Chondrocyte (in vitro differentiated cells): ENCODE measurements around the gene DIABLO. TPM values are rescaled to one million over a fixed set of nuclear protein-coding genes. Genes with fewer than 3 reads are reported as not detected.
A peak's percentile ranks its signal among the peaks of the same experiment; 100 is the strongest.
"Not testable (repeated sequence)": the region's sequence is repeated elsewhere in the genome, so short reads cannot be mapped to it uniquely, and the experiment has no call there.

Experiments
- DNase-seq: peaks from one replicate; pipeline ENCODE4 v3.0.0; 2021; ENCODE audit warnings: mixed read lengths, low spot score
- H3K27ac Mint-ChIP-seq: one replicate; pipeline ENCODE4 v1.8.0; 2021; ENCODE audit warnings: mild to moderate bottlenecking, moderate library complexity, mixed read lengths; ENCODE audit not compliant: unreplicated experiment
- H3K27me3 Mint-ChIP-seq: 2 replicates; pipeline ENCODE4 v1.8.0; 2021; ENCODE audit warnings: low read depth, mixed read lengths
- H3K36me3 Mint-ChIP-seq: 2 replicates; pipeline ENCODE4 v1.8.0; 2021; ENCODE audit warnings: low read depth, mixed read lengths
- H3K4me1 Mint-ChIP-seq: 2 replicates; pipeline ENCODE4 v1.8.0; 2021; ENCODE audit warnings: low read depth, mild to moderate bottlenecking, mixed read lengths
- H3K4me3 Mint-ChIP-seq: one replicate; pipeline ENCODE4 v1.8.0; 2021; ENCODE audit warnings: mild to moderate bottlenecking, moderate library complexity, mixed read lengths; ENCODE audit not compliant: unreplicated experiment
- H3K9me3 Mint-ChIP-seq: 2 replicates; pipeline ENCODE4 v1.8.0; 2021; ENCODE audit warnings: low read depth, mixed read lengths
- total RNA-seq: library from RNA; stranded (reverse); gene quantifications from 3 replicates; pipeline ENCODE4 v1.2.1, GENCODE V29; 2021
- TF ChIP-seq, protein P1 (sequence below): fragments of 200-600 bp; sonication (generic); IDR thresholded peaks from 2 replicates; pipeline ENCODE4 v1.5.0; 2021; ENCODE audit warnings: antibody characterized with exemption, mild to moderate bottlenecking, moderate library complexity

DIABLO gene
- total RNA-seq, 1 donor from 2014 or later, result 47.7 TPM

DNA sequence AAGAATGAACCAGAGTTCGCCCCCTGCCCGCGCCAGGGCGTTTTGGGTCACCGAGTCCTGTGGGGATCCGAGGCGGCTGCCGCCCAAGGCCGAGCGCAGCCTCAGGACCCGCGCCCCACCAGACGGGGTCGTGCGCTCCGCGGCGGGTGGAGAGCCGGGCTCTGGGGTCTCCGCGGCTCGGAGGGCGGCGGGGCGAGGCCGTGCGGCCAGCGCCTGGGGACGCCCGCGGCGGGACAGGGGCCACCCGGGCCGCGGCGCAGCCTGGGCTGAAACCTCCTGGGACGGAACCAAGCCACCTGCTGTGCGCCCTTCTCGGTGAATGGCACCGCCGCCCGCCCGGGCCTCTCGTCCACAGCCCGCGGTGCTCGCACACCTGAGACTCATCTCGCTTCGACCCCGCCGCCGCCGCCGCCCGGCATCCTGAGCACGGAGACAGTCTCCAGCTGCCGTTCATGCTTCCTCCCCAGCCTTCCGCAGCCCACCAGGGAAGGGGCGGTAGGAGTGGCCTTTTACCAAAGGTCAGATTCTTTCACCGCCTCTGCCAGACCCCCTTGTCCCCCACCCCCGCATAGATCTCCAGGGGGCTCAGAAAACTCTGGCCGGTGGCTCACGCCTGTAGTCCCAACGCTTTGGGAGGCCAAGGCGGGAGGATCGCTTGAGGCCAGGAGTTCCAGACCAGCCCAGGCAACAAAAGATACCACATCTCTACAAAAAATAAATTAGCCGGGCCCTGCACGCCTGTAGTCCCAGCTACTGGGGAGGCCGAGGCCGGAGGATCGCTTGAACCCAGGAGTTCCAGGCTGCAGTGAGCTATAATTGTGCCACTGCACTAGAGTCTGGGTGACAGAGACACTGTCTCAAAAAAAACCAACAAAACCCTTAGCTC is 21.4 kb downstream of the DIABLO start:
- Mint-ChIP-seq H3K36me3 (peaks cover 14% of the 10 kb centered on the region), H3K27ac (no peak overlapping the region), H3K9me3 (no peaks in the 10 kb centered on the region), H3K4me3 (peak overlapping the region; percentile 60), H3K27me3 (peaks cover 8% of the 10 kb centered on the region), H3K4me1 (peaks cover 12% of the 10 kb centered on the region)
- no peak for DNase-seq
- TF ChIP-seq, protein P1, sequence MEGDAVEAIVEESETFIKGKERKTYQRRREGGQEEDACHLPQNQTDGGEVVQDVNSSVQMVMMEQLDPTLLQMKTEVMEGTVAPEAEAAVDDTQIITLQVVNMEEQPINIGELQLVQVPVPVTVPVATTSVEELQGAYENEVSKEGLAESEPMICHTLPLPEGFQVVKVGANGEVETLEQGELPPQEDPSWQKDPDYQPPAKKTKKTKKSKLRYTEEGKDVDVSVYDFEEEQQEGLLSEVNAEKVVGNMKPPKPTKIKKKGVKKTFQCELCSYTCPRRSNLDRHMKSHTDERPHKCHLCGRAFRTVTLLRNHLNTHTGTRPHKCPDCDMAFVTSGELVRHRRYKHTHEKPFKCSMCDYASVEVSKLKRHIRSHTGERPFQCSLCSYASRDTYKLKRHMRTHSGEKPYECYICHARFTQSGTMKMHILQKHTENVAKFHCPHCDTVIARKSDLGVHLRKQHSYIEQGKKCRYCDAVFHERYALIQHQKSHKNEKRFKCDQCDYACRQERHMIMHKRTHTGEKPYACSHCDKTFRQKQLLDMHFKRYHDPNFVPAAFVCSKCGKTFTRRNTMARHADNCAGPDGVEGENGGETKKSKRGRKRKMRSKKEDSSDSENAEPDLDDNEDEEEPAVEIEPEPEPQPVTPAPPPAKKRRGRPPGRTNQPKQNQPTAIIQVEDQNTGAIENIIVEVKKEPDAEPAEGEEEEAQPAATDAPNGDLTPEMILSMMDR, result no peak

GRCh38 chr12:122203301-122204166 is 22.3 kb downstream of the DIABLO start, which contains the start of gene B3GNT4:
TSS of gene B3GNT4 (plus strand) at chr12:122203709. CDS start at chr12:122204619, 910 bp downstream.
- no peak within 1 kb of the TSS for H3K27ac Mint-ChIP-seq
- peaks cover 12% of the 10 kb centered on the region for H3K36me3 Mint-ChIP-seq
- no peak for DNase-seq
- TF ChIP-seq, protein P1, result no peak
- H3K27me3 Mint-ChIP-seq, result peaks cover 8% of the 10 kb centered on the region
- H3K9me3 Mint-ChIP-seq, result no peaks in the 10 kb centered on the region
- H3K4me1 Mint-ChIP-seq, result peaks cover 12% of the 10 kb centered on the region
- H3K4me3 Mint-ChIP-seq, result peak within 1 kb of the TSS; percentile 75

DNA sequence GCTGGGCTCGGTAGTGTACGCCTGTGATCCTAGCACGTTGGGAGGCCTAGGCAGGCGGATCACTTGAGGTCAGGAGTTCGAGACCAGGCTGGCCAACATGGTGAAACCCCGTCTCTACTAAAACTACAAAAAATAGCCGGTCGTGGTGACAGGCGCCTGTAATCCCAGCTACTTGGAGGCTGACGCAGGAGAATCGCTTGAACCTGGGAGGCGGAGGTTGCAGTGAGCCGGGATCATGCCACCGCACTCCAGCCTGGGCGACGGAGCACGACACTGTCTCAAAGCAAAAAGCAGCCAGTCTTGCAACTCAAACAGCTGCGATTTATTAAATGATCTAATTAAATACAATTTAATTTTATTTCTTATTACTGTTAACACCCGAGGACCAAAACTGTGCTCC is 23.0 kb downstream of the DIABLO start:
- not testable (repeated sequence) for H3K36me3 Mint-ChIP-seq, H3K27ac Mint-ChIP-seq, H3K27me3 Mint-ChIP-seq, H3K9me3 Mint-ChIP-seq
- peak; percentile 47 for DNase-seq
- peaks cover 15% of the 10 kb centered on the region for H3K4me1 Mint-ChIP-seq
- peak overlapping the region; percentile 75 for H3K4me3 Mint-ChIP-seq

DNA sequence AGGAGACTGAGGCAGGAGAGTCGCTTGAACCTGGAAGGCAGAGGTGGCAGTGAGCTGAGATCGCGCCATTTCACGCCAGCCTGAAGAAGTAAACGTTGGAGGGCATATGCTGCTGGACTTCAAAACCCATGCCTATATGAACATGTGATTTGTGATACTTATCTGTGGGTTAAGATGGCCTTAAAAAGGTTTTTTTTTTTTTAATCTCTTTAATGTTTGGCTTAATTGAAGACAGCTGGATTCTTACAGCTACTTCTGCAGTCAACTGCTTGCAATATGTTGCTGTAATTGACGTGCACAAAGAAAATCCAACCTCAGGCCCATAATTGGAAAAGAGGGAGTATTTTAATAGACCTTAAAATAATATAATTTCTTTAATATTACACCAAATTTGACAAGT is 23.8 kb downstream of the DIABLO start:
- no peaks in the 10 kb centered on the region for H3K36me3 Mint-ChIP-seq
- no peak overlapping the region for H3K27ac Mint-ChIP-seq
- H3K27me3 Mint-ChIP-seq, result peaks cover 10% of the 10 kb centered on the region
- H3K9me3 Mint-ChIP-seq, result no peaks in the 10 kb centered on the region
- peaks cover 19% of the 10 kb centered on the region for H3K4me1 Mint-ChIP-seq
- no peak overlapping the region for H3K4me3 Mint-ChIP-seq
- TF ChIP-seq, protein P1, result no peak
- DNase-seq, result no peak

- Mint-ChIP-seq H3K27ac (no peak overlapping the region), H3K36me3 (no peaks in the 10 kb centered on the region), H3K27me3 (peaks cover 10% of the 10 kb centered on the region), H3K4me1 (peaks cover 19% of the 10 kb centered on the region), H3K9me3 (no peaks in the 10 kb centered on the region), H3K4me3 (no peak overlapping the region)
- TF ChIP-seq, protein P1, result no peak
- DNase-seq, result peak; percentile 68
These were observed 24.5 kb downstream of the DIABLO start for GRCh38 chr12:122201381-122201780.
